Smooth muscle cell (in vitro differentiated cells): ENCODE results near the gene WNT7A. TPM values are rescaled to one million over a fixed set of nuclear protein-coding genes. Genes with fewer than 3 reads are reported as not detected.

Experiments
- DNase-seq: peaks from one replicate; lab custom pipeline; 2025; ENCODE audit not compliant: unreplicated experiment; lab: John Stamatoyannopoulos, UW
- H2AFZ ChIP-seq: fragments of 200-600 bp; sonication (generic); 2 replicates; pipeline ENCODE4 v1.6.0; 2016; ENCODE audit warnings: antibody characterized with exemption, low read depth, mild to moderate bottlenecking
- H3F3A ChIP-seq: fragments of 200-600 bp; sonication (generic); 2 replicates; pipeline ENCODE4 v1.6.0; 2017; ENCODE audit warnings: antibody characterized with exemption, low read depth
- H3K27ac ChIP-seq: fragments of 200-600 bp; sonication (generic); 2 replicates; pipeline ENCODE4 v1.5.1; 2016; ENCODE audit warnings: low read depth, mild to moderate bottlenecking
- H3K27me3 ChIP-seq: fragments of 200-600 bp; sonication (generic); 2 replicates; pipeline ENCODE4 v1.6.1; 2016; ENCODE audit warnings: low read depth, mild to moderate bottlenecking
- H3K36me3 ChIP-seq: fragments of 200-600 bp; sonication (generic); 2 replicates; pipeline ENCODE4 v1.5.1; 2016; ENCODE audit warnings: low read depth
- H3K4me1 ChIP-seq: fragments of 200-600 bp; sonication (generic); 2 replicates; pipeline ENCODE4 v1.5.1; 2016; ENCODE audit warnings: low read depth
- H3K4me2 ChIP-seq: fragments of 200-600 bp; sonication (generic); 2 replicates; pipeline ENCODE4 v1.6.0; 2016; ENCODE audit warnings: mild to moderate bottlenecking
- H3K4me3 ChIP-seq: fragments of 200-600 bp; sonication (generic); 2 replicates; pipeline ENCODE4 v1.5.1; 2016; ENCODE audit warnings: mild to moderate bottlenecking
- H3K79me2 ChIP-seq: fragments of 200-600 bp; sonication (generic); 2 replicates; pipeline ENCODE4 v1.6.0; 2016; ENCODE audit warnings: low read depth, mild to moderate bottlenecking
- H3K9ac ChIP-seq: fragments of 200-600 bp; sonication (generic); 2 replicates; pipeline ENCODE4 v1.6.0; 2016; ENCODE audit warnings: low read depth
- H3K9me3 ChIP-seq: fragments of 200-600 bp; sonication (generic); replicated peaks from 2 replicates; pipeline ENCODE4 v1.5.1; 2016; ENCODE audit warnings: low read depth
- H4K20me1 ChIP-seq: fragments of 200-600 bp; sonication (generic); 2 replicates; pipeline ENCODE4 v1.6.0; 2016; ENCODE audit warnings: low read depth
- whole genome bisulfite sequencing: methylation state at CpG from one replicate; pipeline ENCODE4 v1.1.7; 2016; ENCODE audit warnings: low lambda C conversion rate; 5-methylcytosine and 5-hydroxymethylcytosine counted together
- polyA plus RNA-seq: library from polyadenylated mRNA; unstranded; fragments of >200 nt; fragmentation: Nextera tagmentation; extraction: Ambion mirVana; gene quantifications from 2 replicates; pipeline ENCODE4 v1.2.1, GENCODE V29; 2016
- total RNA-seq: library from RNA; depleted of rRNA; stranded (reverse); fragments of >200 nt; gene quantifications from 2 replicates; pipeline ENCODE4 v1.2.3, GENCODE V29; 2014
- TF ChIP-seq, protein P1 (sequence below): fragments of 200-600 bp; sonication (generic); IDR thresholded peaks from 2 replicates; pipeline ENCODE4 v1.5.1; 2017; ENCODE audit warnings: borderline replicate concordance, mild to moderate bottlenecking, antibody characterized with exemption; ENCODE audit not compliant: insufficient read depth, poor library complexity, severe bottlenecking

Gene WNT7A
- total and polyA plus RNA-seq, 2 experiments from 2014 or later: 0.18 to 0.24 TPM

DNA sequence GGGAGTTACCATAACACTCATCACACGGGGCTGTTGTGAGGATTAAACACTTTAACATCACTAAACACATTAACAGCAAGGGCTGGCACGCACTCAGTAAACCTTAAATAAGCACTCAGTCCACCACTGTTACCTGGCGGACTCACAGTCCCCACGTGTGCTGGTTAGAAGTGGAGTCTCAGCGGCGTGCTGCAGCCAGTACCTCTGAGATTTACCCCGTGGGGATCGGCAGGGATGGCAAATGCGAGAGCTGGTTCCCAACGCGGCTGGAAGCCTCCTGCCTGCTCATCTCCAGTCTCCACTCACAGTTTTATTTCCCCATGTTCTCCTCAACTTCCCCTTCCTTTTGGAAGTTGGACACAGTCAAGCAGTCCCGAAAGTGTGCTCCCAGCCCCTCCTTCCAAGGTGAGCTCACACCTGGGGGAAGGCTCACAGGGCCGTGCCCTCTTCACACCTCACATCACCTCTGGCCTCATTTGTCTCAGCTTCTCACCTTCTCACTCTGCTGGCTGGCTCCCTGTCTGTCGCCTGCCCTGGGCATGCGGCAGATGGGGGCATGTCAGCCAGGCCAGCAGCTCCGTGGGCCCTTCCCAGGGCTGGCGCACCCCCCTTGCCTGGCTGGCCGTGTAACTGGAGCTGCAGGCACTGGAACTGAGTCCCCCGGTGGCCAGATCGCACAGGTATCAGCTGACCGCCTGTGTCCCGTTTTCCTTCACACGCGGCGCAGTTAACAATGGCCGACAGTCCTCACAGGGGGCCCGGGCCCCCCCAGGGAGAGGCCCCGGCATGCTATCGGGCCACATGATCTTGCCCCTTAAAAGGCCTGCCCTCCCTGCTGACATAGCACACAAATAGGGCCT, 87.1 kb downstream of the WNT7A start:
- H3K27me3 ChIP-seq: no peaks in the 10 kb centered on the region
- no peak overlapping the region for H3K9ac ChIP-seq
- H3F3A ChIP-seq: no peaks in the 10 kb centered on the region
- no peak overlapping the region for H3K4me2 ChIP-seq
- no peaks in the 10 kb centered on the region for H3K79me2 ChIP-seq
- 85% methylated on average over 28 of the region's 29 CpGs for WGBS
- TF ChIP-seq, protein P1, sequence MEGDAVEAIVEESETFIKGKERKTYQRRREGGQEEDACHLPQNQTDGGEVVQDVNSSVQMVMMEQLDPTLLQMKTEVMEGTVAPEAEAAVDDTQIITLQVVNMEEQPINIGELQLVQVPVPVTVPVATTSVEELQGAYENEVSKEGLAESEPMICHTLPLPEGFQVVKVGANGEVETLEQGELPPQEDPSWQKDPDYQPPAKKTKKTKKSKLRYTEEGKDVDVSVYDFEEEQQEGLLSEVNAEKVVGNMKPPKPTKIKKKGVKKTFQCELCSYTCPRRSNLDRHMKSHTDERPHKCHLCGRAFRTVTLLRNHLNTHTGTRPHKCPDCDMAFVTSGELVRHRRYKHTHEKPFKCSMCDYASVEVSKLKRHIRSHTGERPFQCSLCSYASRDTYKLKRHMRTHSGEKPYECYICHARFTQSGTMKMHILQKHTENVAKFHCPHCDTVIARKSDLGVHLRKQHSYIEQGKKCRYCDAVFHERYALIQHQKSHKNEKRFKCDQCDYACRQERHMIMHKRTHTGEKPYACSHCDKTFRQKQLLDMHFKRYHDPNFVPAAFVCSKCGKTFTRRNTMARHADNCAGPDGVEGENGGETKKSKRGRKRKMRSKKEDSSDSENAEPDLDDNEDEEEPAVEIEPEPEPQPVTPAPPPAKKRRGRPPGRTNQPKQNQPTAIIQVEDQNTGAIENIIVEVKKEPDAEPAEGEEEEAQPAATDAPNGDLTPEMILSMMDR: no peak
- H3K4me1 ChIP-seq: no peaks in the 10 kb centered on the region
- H3K4me3 ChIP-seq: no peak overlapping the region
- no peak overlapping the region for H2AFZ ChIP-seq
- DNase-seq: no peak
- no peaks in the 10 kb centered on the region for H3K36me3 ChIP-seq
- H3K27ac ChIP-seq: no peak overlapping the region
- no peaks in the 10 kb centered on the region for H3K9me3 ChIP-seq
- no peaks in the 10 kb centered on the region for H4K20me1 ChIP-seq

DNA sequence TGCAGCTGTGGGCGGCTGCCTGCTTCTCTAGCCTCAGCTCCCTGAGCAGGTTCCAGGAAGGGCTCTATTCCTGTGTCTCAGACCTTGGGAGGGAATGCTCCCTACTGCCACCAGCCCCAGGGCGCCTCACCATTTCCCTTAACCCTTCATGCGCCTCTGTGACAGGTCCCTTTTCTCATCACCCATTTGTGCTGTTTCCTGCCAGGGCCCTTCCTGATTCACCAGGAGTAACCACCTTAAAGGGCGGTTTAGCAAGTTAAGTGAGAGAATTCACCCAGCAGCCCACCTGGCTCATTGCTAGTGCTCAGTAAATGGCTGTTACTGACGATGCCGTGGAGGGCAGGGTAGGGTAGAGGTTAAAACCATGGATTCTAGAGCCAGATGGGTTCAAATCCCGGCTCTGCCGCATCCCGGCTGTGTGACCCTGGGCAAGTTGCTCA, 87.8 kb downstream of the WNT7A start:
- TF ChIP-seq, protein P1: no peak
- no peak overlapping the region for H3K4me3 ChIP-seq
- H3K9ac ChIP-seq: no peak overlapping the region
- H3K79me2 ChIP-seq: no peaks in the 10 kb centered on the region
- WGBS: 83% methylated on average over 9 of the region's 9 CpGs
- no peaks in the 10 kb centered on the region for H3K4me1 ChIP-seq
- H3K36me3 ChIP-seq: no peaks in the 10 kb centered on the region
- no peaks in the 10 kb centered on the region for H3F3A ChIP-seq
- no peak overlapping the region for H2AFZ ChIP-seq
- H3K9me3 ChIP-seq: no peaks in the 10 kb centered on the region
- no peak overlapping the region for H3K27ac ChIP-seq
- no peaks in the 10 kb centered on the region for H3K27me3 ChIP-seq
- H4K20me1 ChIP-seq: no peaks in the 10 kb centered on the region
- no peak overlapping the region for H3K4me2 ChIP-seq
- no peak for DNase-seq

DNA sequence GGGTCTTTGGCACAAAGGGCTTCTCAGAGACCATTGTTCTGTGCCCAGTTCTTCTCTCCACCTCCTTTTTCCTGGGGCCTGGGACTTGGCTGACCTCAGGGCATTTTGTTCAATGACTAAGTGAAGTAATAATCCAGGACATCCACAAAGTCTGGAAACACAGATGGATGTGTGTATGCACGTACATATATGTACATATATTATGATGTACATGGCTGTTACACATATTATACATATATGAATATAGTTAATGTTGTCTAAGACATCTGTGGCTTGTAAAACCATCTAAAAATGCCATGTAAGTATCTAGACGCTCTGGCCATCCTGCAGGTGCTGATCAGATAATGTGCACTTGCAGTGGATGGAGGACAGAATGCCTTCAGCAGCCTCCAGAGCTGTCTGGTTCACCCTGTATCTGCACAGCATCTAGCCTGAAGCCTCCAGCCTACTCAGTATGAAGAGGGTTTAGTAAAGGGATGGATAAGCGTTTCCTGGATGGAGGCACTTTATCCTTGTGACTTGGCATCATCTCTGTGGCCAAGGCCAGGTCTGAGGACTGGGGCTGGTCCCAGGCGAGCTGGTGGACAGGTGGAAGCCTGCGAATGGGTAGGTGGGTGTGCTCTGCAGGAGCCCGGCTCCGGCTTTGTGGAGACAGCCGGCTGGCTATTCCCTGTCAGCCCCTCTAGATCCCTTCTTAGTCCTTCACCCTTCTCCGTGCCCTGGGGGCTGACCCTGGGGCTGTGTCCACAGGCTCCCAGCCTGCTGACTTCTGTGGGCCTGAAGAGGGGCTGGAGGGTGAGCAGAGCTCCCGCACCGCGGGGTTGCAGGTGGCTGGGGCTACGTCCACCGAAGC, 88.4 kb downstream of the WNT7A start:
- H3K79me2 ChIP-seq: no peaks in the 10 kb centered on the region
- no peak overlapping the region for H3K4me3 ChIP-seq
- H3K27ac ChIP-seq: no peak overlapping the region
- no peaks in the 10 kb centered on the region for H4K20me1 ChIP-seq
- H3K4me1 ChIP-seq: peaks cover under 1% of the 10 kb centered on the region
- no peak overlapping the region for H3K9ac ChIP-seq
- no peaks in the 10 kb centered on the region for H3K36me3 ChIP-seq
- 80% methylated on average over 14 of the region's 14 CpGs for WGBS
- H3K9me3 ChIP-seq: no peaks in the 10 kb centered on the region
- no peak for DNase-seq
- H3F3A ChIP-seq: no peaks in the 10 kb centered on the region
- TF ChIP-seq, protein P1: no peak
- no peak overlapping the region for H3K4me2 ChIP-seq
- no peak overlapping the region for H2AFZ ChIP-seq
- H3K27me3 ChIP-seq: no peaks in the 10 kb centered on the region
